PC-3 (cell line): ENCODE results near the gene NCBP3. TPM values are rescaled to one million over a fixed set of nuclear protein-coding genes. Genes with fewer than 3 reads are reported as not detected.

Experiments
- ATAC-seq: fragments of 200-7000 bp; cut with Tn5 transposase; 2 replicates; pipeline ENCODE4 v1.9.1; 2020; ENCODE audit warnings: mild to moderate bottlenecking, moderate library complexity
- BruUV-seq: library from RNA; stranded (reverse); fragments of 400-500 nt; replicated peaks from 2 replicates; lab custom pipeline; 2021; lab: Mats Ljungman, UMichigan
- CTCF ChIA-PET: fragments of 300-600 bp; sonication (Branson Sonifier 250); formaldehyde crosslinking; loops from one replicate; lab custom pipeline; 2022; ENCODE audit warnings: antibody characterized with exemption; lab: Charles Lee
- POLR2A ChIA-PET: fragments of 300-600 bp; sonication (Branson Sonifier 250); formaldehyde crosslinking; loops from one replicate; lab custom pipeline; 2022; ENCODE audit warnings: antibody characterized with exemption; ENCODE audit not compliant: unreplicated experiment; lab: Charles Lee
- DNase-seq: peaks from one replicate; pipeline ENCODE4 v3.0.0-alpha.2; 2015
- H2AFZ ChIP-seq: fragments of 300-600 bp; sonication (generic); 2 replicates; pipeline ENCODE4 v1.6.0; 2016; ENCODE audit warnings: antibody characterized with exemption, low read length
- H3F3A ChIP-seq: fragments of 300-600 bp; sonication (generic); one replicate; pipeline ENCODE4 v1.6.0; 2017; ENCODE audit warnings: antibody characterized with exemption, low read length, control low read depth, mild to moderate bottlenecking; ENCODE audit not compliant: unreplicated experiment
- H3K27ac ChIP-seq: fragments of 300-600 bp; sonication (generic); 2 replicates; pipeline ENCODE4 v1.5.1; 2016; ENCODE audit warnings: mild to moderate bottlenecking, low read length
- H3K27me3 ChIP-seq: fragments of 300-600 bp; sonication (generic); 2 replicates; pipeline ENCODE4 v1.6.1; 2016; ENCODE audit warnings: low read length, mixed read lengths
- H3K36me3 ChIP-seq: fragments of 300-600 bp; sonication (generic); 2 replicates; pipeline ENCODE4 v1.6.1; 2016; ENCODE audit warnings: low read depth, mixed run types, low read length, mixed read lengths
- H3K4me1 ChIP-seq: fragments of 300-600 bp; sonication (generic); 2 replicates; pipeline ENCODE4 v1.5.1; 2016; ENCODE audit warnings: low read length; ENCODE audit not compliant: insufficient read depth
- H3K4me2 ChIP-seq: fragments of 300-600 bp; sonication (generic); 2 replicates; pipeline ENCODE4 v1.6.0; 2016; ENCODE audit warnings: low read length
- H3K4me3 ChIP-seq: fragments of 300-600 bp; sonication (generic); 2 replicates; pipeline ENCODE4 v1.5.1; 2016; ENCODE audit warnings: mild to moderate bottlenecking, low read length, mixed read lengths
- H3K79me2 ChIP-seq: fragments of 300-600 bp; sonication (generic); 2 replicates; pipeline ENCODE4 v1.6.1; 2017; ENCODE audit warnings: low read length, mixed read lengths
- H3K9ac ChIP-seq: fragments of 300-600 bp; sonication (generic); 2 replicates; pipeline ENCODE4 v1.6.0; 2016; ENCODE audit warnings: mild to moderate bottlenecking, low read length
- H3K9me2 ChIP-seq: fragments of 300-600 bp; sonication (generic); replicated peaks from 2 replicates; pipeline ENCODE4 v1.6.1; 2016; ENCODE audit warnings: mixed run types, low read length, mixed read lengths
- H3K9me3 ChIP-seq: fragments of 300-600 bp; sonication (generic); 2 replicates; pipeline ENCODE4 v1.6.1; 2016; ENCODE audit warnings: low read length, mixed read lengths
- H4K20me1 ChIP-seq: fragments of 300-600 bp; sonication (generic); 2 replicates; pipeline ENCODE4 v1.6.1; 2016; ENCODE audit warnings: low read length, mixed read lengths
- EZH2 ChIP-seq: fragments of 300-600 bp; sonication (generic); IDR thresholded peaks from one replicate; pipeline ENCODE4 v1.6.1; 2017; ENCODE audit warnings: antibody characterized with exemption, mild to moderate bottlenecking, low read length; ENCODE audit not compliant: unreplicated experiment
- EZH2phosphoT487 ChIP-seq: fragments of 300-600 bp; sonication (generic); IDR thresholded peaks from 2 replicates; pipeline ENCODE4 v1.6.1; 2018; ENCODE audit warnings: mild to moderate bottlenecking, antibody characterized with exemption, low read length, borderline replicate concordance
- intact Hi-C: fragments of 100-400 bp; cut with micrococcal nuclease; formaldehyde crosslinking; loops from 2 replicates; pipeline ENCODE4 v1.9.0; 2023
- total RNA-seq: library from RNA; depleted of rRNA; stranded (reverse); fragments of >200 nt; gene quantifications from 2 replicates; pipeline ENCODE4 v1.2.3, GENCODE V29; 2014
- TF ChIP-seq, protein P1 (sequence below): fragments of 300-600 bp; sonication (generic); conservative IDR thresholded peaks from 2 replicates; pipeline ENCODE4 v1.5.1; 2017; ENCODE audit warnings: antibody characterized with exemption, low read depth, mild to moderate bottlenecking, low read length

Gene NCBP3
- total RNA-seq, 1 experiment from 2014 or later, result 21.0 TPM

DNA sequence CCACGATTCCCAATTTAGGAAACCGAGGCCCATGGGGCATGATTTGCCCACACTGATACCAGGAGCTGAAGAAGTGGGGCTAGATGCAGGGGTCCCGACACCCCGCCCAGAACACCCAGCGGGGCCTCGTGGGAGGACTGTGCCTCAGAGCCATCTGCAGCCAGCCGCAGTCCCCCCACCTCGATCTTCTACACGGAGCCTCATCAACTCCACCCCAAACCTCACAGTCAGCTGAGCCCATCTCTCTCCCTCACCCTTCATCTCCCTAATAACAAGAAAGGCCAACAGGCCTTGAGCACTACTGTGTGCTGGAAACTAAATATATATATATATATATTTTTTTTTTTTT is 49.2 kb downstream of the NCBP3 start:
- ChIA-PET CTCF (no interaction called here), POLR2A (no interaction called here)
- Histone ChIP-seq H3K9ac (no peak overlapping the region), H3K4me3 (no peak overlapping the region), H3K9me3 (no peaks in the 10 kb centered on the region), H3K9me2 (no peaks in the 10 kb centered on the region), H3K79me2 (no peaks in the 10 kb centered on the region), H3K4me1 (peaks cover 15% of the 10 kb centered on the region), H3K27ac (no peak overlapping the region), H4K20me1 (no peaks in the 10 kb centered on the region), H3K27me3 (no peaks in the 10 kb centered on the region), H3F3A (no peaks in the 10 kb centered on the region), H3K4me2 (no peak overlapping the region), H3K36me3 (no peaks in the 10 kb centered on the region), H2AFZ (no peak overlapping the region)
- TF ChIP-seq EZH2phosphoT487 (no peak), EZH2 (no peak)
- TF ChIP-seq, protein P1, sequence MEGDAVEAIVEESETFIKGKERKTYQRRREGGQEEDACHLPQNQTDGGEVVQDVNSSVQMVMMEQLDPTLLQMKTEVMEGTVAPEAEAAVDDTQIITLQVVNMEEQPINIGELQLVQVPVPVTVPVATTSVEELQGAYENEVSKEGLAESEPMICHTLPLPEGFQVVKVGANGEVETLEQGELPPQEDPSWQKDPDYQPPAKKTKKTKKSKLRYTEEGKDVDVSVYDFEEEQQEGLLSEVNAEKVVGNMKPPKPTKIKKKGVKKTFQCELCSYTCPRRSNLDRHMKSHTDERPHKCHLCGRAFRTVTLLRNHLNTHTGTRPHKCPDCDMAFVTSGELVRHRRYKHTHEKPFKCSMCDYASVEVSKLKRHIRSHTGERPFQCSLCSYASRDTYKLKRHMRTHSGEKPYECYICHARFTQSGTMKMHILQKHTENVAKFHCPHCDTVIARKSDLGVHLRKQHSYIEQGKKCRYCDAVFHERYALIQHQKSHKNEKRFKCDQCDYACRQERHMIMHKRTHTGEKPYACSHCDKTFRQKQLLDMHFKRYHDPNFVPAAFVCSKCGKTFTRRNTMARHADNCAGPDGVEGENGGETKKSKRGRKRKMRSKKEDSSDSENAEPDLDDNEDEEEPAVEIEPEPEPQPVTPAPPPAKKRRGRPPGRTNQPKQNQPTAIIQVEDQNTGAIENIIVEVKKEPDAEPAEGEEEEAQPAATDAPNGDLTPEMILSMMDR, result no peak
- DNase-seq, result no peak
- intact Hi-C loops, result no loop called here
- no peak for ATAC-seq
- BruUV-seq, result no TSS peak

DNA sequence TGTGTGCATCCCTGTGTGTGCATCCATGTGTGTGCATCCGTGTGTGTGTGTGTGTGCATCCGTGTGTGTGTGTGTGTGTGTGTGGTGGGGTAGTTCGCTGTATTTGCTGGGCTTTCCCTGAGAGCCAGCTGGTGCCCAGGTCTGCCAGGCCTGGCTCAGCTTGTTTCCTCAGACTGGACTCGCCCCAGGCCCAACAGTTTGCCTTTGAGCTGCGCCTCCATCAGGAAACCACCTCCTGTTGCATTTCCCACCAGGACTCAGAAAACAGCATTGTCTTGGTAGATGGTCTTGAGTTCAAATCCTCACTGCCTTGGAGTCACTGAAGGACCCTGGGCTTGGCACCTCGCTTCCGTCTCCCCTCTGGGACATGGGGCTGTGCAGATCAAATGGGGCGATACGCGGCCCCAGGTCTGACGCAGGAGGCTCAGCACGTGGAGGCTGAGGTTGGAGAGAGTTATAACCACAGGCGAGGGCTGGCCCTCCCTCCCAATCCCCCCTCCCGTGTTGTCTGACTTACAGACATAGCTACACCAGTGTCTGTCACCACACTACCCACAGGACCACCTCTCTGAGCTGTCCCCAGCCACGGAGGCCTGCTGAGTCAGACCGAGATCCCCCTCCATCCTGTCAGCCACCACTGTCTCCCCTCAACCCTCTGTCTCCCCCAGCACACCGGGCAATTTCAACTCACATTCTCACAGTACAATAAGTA is 49.8 kb downstream of the NCBP3 start:
- H3K9me2 ChIP-seq, result no peaks in the 10 kb centered on the region
- intact Hi-C loops, result no loop called here

More for the DNA sequence above, 49.8 kb downstream of the NCBP3 start:
- H2AFZ ChIP-seq, result no peak overlapping the region
- ATAC-seq, result no peak
- BruUV-seq, result no TSS peak
- no peaks in the 10 kb centered on the region for H3K36me3 ChIP-seq
- ChIA-PET CTCF (no interaction called here), POLR2A (no interaction called here)
- no peaks in the 10 kb centered on the region for H3K27me3 ChIP-seq
- H3K27ac ChIP-seq, result no peak overlapping the region
- TF ChIP-seq EZH2phosphoT487 (no peak), EZH2 (no peak)
- TF ChIP-seq, protein P1, result no peak
- no peak for DNase-seq
- H3K4me1 ChIP-seq, result peaks cover 12% of the 10 kb centered on the region; the same call in 1 of the 2 replicates
- H3K79me2 ChIP-seq, result no peaks in the 10 kb centered on the region
- H3K9ac ChIP-seq, result no peak overlapping the region
- no peaks in the 10 kb centered on the region for H3K9me3 ChIP-seq
- H4K20me1 ChIP-seq, result no peaks in the 10 kb centered on the region
- no peak overlapping the region for H3K4me2 ChIP-seq
- H3K4me3 ChIP-seq, result no peak overlapping the region
- no peaks in the 10 kb centered on the region for H3F3A ChIP-seq
